Lung (tissue), 12 donors: ENCODE measurements around the gene AFAP1. TPM values are rescaled to one million over a fixed set of nuclear protein-coding genes. Genes with fewer than 3 reads are reported as not detected.

Experiments used
- ATAC-seq: fragments of 200-7000 bp; cut with Tn5 transposase; one replicate; pipeline ENCODE4 v1.9.1; 2020; ENCODE audit warnings: moderate number of reproducible peaks; ENCODE audit not compliant: insufficient read depth, low FRiP score
- DNase-seq, 3 donors: peaks; one replicate each; pipeline ENCODE4 v3.0.0-alpha.2; 2013 to 2017
- H3K27ac ChIP-seq, 2 donors: one replicate each; pipeline ENCODE4 v1.5.1; 2013; ENCODE audit warnings: mild to moderate bottlenecking in 2 of 2, moderate library complexity in 2 of 2, control low read depth in 1 of 2, inconsistent platforms in 1 of 2, low read depth in 1 of 2, low read length in 1 of 2
- H3K27me3 ChIP-seq, 3 donors: one replicate each; pipeline ENCODE4 v1.5.1; 2013; ENCODE audit warnings: low read length in 2 of 3; ENCODE audit not compliant: control insufficient read depth in 3 of 3, insufficient read depth in 3 of 3
- H3K36me3 ChIP-seq, 4 donors: one replicate each; pipeline ENCODE4 v1.5.1; 2013; ENCODE audit warnings: low read length in 4 of 4, mild to moderate bottlenecking in 1 of 4, moderate library complexity in 1 of 4; ENCODE audit not compliant: control insufficient read depth in 4 of 4, insufficient read depth in 4 of 4
- H3K4me1 ChIP-seq, 5 donors: one replicate each; pipeline ENCODE4 v1.5.1; 2013; ENCODE audit warnings: low read length in 5 of 5, mild to moderate bottlenecking in 2 of 5, moderate library complexity in 1 of 5; ENCODE audit not compliant: control insufficient read depth in 5 of 5, insufficient read depth in 5 of 5
- H3K4me3 ChIP-seq: one replicate; pipeline ENCODE4 v1.5.1; 2013; ENCODE audit warnings: mild to moderate bottlenecking, control low read depth, moderate library complexity
- H3K9ac ChIP-seq, 2 donors: one replicate each; pipeline ENCODE4 v1.5.1; 2013; ENCODE audit warnings: low read length in 2 of 2, control low read depth in 1 of 2; ENCODE audit not compliant: insufficient read depth in 1 of 2
- H3K9me3 ChIP-seq, 4 donors: one replicate each; pipeline ENCODE4 v1.5.1; 2013; ENCODE audit warnings: low read length in 3 of 4, mild to moderate bottlenecking in 1 of 4, moderate library complexity in 1 of 4; ENCODE audit not compliant: control insufficient read depth in 4 of 4, insufficient read depth in 3 of 4
- WGBS, 2 donors: extraction: QIAGEN DNeasy Blood & Tissue Kit; methylation state at CpG; one replicate each; pipeline ENCODE4 v1.1.7; 2013; 5-methylcytosine and 5-hydroxymethylcytosine counted together
- polyA plus RNA-seq, 2 donors: library from polyadenylated mRNA; stranded (reverse); fragments of 200-250 nt; gene quantifications; one replicate each; pipeline ENCODE4 v1.2.1, GENCODE V29; 2013
- total RNA-seq, 2 donors: library from RNA; depleted of rRNA in 1 of 2; stranded (reverse); fragments of >200 nt in 1 of 2; gene quantifications; one replicate each; pipeline ENCODE4 v1.2.1, GENCODE V29; 2014 to 2021
- TF ChIP-seq, protein P1 (sequence below): IDR thresholded peaks from 2 replicates; pipeline ENCODE4 v1.5.1; 2012; ENCODE audit warnings: mild to moderate bottlenecking; ENCODE audit errors: control extremely low read depth, extremely low read depth
- donor health status: control.
- donor health status: control.
- donor health status: Bipolar disorder and iron deficiency.
- donor health status: healthy.
- donor health status: DM: yes; HTN: yes; CAD: no.

Gene AFAP1
- total and polyA plus RNA-seq, 4 donors: 5.3 to 34.1 (median 12.3) TPM

DNA sequence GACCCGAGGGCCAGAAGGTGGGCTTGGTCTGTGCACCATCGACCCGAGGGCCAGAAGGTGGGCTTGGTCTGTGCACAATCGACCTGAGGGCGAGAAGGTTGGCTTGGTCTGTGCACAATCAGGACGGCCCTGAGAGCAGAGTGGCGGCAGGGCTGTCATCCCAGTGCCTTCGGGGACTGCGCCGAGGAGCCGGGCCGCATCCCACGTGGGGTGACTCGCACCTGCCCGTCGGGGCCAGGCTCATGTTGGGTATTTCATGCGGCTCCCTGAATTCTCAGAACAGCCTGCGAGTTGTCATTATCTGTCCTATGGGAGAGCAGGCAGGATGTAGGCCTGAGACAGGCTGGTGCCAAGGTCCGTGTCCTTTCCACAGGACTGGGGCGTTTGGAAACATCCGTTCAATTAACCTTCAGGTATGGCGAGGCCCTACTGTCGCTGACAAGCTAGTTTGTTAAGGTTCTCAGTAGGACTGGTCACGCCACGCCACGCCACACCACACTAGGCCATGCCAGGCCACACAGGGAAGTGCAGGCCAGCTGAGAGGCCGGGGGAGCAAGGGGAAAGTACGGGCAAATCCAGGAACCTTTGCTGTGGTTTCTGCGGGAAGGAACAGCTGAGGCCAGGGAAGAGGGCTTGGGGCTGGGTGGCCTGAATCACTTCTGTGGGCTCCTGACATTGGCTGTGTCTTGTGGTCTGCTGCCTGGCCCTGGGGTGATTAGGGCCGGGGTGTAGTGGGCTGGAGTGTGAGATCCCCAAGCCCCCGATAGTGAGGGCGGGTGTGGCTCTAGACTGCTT, 182.9 kb downstream of the AFAP1 start:
- H3K4me1 ChIP-seq: peaks cover 0 to 3% (median 0%) of the 10 kb centered on the region in 5 donors
- TF ChIP-seq, protein P1, sequence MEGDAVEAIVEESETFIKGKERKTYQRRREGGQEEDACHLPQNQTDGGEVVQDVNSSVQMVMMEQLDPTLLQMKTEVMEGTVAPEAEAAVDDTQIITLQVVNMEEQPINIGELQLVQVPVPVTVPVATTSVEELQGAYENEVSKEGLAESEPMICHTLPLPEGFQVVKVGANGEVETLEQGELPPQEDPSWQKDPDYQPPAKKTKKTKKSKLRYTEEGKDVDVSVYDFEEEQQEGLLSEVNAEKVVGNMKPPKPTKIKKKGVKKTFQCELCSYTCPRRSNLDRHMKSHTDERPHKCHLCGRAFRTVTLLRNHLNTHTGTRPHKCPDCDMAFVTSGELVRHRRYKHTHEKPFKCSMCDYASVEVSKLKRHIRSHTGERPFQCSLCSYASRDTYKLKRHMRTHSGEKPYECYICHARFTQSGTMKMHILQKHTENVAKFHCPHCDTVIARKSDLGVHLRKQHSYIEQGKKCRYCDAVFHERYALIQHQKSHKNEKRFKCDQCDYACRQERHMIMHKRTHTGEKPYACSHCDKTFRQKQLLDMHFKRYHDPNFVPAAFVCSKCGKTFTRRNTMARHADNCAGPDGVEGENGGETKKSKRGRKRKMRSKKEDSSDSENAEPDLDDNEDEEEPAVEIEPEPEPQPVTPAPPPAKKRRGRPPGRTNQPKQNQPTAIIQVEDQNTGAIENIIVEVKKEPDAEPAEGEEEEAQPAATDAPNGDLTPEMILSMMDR: no peak
- H3K4me3 ChIP-seq: no peak overlapping the region
- H3K36me3 ChIP-seq: peaks cover 0 to 15% (median 3%) of the 10 kb centered on the region in 4 donors
- WGBS, 2 donors: 88 to 89% methylated on average over 32 of the region's 32 CpGs
- no peak for DNase-seq
- ATAC-seq: no peak
- H3K27ac ChIP-seq: no peak overlapping the region
- peaks cover 0 to 2% (median 0%) of the 10 kb centered on the region in 4 donors for H3K9me3 ChIP-seq
- no peak overlapping the region for H3K9ac ChIP-seq
- no peaks in the 10 kb centered on the region for H3K27me3 ChIP-seq

GRCh38 chr4:7756071-7756470, 183.6 kb downstream of the AFAP1 start:
- Histone ChIP-seq H3K4me1 (peaks cover 0 to 3% (median 0%) of the 10 kb centered on the region in 5 donors), H3K27ac (no peak overlapping the region), H3K27me3 (no peaks in the 10 kb centered on the region), H3K4me3 (no peak overlapping the region), H3K9me3 (peaks cover 0 to 2% (median 0%) of the 10 kb centered on the region in 4 donors), H3K36me3 (peaks cover 0 to 15% (median 2%) of the 10 kb centered on the region in 4 donors), H3K9ac (no peak overlapping the region)
- TF ChIP-seq, protein P1: no peak
- DNase-seq (no peak), ATAC-seq (no peak)
- 93 to 94% methylated on average over 14 of the region's 14 CpGs for WGBS, 2 donors

DNA sequence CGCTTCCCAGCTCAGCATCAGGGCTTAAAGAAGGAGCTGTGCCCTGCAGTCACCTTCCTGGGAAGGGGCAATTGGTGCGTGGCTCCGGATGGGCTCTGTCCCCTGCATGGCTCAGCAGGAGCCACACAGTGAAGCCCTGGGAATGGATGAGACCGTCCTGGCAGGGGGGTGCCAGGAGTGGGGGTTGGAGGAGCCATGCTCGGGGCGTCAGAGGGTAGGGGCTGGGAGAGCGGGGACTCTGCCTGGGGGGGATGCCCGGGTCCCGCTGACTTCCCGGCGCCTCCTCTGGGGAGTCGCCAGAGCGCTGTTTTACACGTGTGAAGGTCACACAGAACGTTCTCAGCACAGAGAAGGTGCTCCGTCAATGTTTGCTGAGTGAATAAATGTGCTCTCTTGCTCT, 184.1 kb downstream of the AFAP1 start:
- 84 to 89% methylated on average over 16 of the region's 16 CpGs for WGBS, 2 donors
- no peak overlapping the region for H3K4me3 ChIP-seq
- peaks cover 0 to 3% (median under 1%) of the 10 kb centered on the region in 5 donors for H3K4me1 ChIP-seq
- H3K27ac ChIP-seq: no peak overlapping the region
- peaks cover 0 to 12% (median 2%) of the 10 kb centered on the region in 4 donors for H3K36me3 ChIP-seq
- ATAC-seq (no peak), DNase-seq (no peak)
- H3K27me3 ChIP-seq: no peaks in the 10 kb centered on the region
- no peak overlapping the region for H3K9ac ChIP-seq
- TF ChIP-seq, protein P1: no peak
- H3K9me3 ChIP-seq: peaks cover 0 to 2% (median 0%) of the 10 kb centered on the region in 4 donors
